Peyer's patch (tissue), 4 donors: ENCODE results near the gene CCDC9B. TPM values are rescaled to one million over a fixed set of nuclear protein-coding genes. Genes with fewer than 3 reads are reported as not detected.

Source experiments
- DNase-seq, 3 donors: peaks; one replicate each; pipeline ENCODE4 v3.0.0-alpha.2; 2017 to 2019
- H3K27ac ChIP-seq, 4 donors: fragments of 200-600 bp; sonication (generic); one replicate each; pipeline ENCODE4 v1.5.1; 2016 to 2019
- H3K27me3 ChIP-seq, 2 donors: fragments of 200-600 bp; sonication (generic); one replicate each; pipeline ENCODE4 v1.5.1; 2019
- H3K36me3 ChIP-seq, 3 donors: fragments of 200-600 bp; sonication (generic); one replicate each; pipeline ENCODE4 v1.5.1; 2016 to 2019
- H3K4me1 ChIP-seq, 4 donors: fragments of 200-600 bp; sonication (generic); one replicate each; pipeline ENCODE4 v1.5.1; 2016 to 2019
- H3K4me3 ChIP-seq, 4 donors: fragments of 200-600 bp; sonication (generic); 1 replicate in 3 of 4; 2 replicates in 1 of 4; pipeline ENCODE4 v1.5.1; 2016 to 2019; ENCODE audit warnings: mild to moderate bottlenecking in 1 of 4
- H3K9me3 ChIP-seq, 4 donors: fragments of 200-600 bp; sonication (generic); one replicate each; pipeline ENCODE4 v1.5.1; 2016 to 2019; ENCODE audit warnings: mild to moderate bottlenecking in 1 of 4
- CTCF ChIP-seq, 6 experiments: fragments of 450-650 bp in 4 of 6; fragments of 200-600 bp in 2 of 6; sonication (generic) in 1 of 6; IDR thresholded peaks; one replicate each; pipeline ENCODE4 v1.5.1; 2017 to 2019; ENCODE audit warnings: antibody characterized with exemption in 6 of 6, mild to moderate bottlenecking in 3 of 6, moderate library complexity in 1 of 6
- POLR2A ChIP-seq, 2 donors: fragments of 450-650 bp; IDR thresholded peaks; one replicate each; pipeline ENCODE4 v1.5.1; 2017; ENCODE audit warnings: antibody characterized with exemption in 2 of 2, mild to moderate bottlenecking in 2 of 2, moderate library complexity in 2 of 2
- total RNA-seq, 4 donors: library from RNA; depleted of rRNA; stranded (reverse); fragments of >200 nt; gene quantifications; one replicate each; pipeline ENCODE4 v1.1.0, GENCODE V29; 2016

Gene CCDC9B
- total RNA-seq, 4 donors from 2014 or later: 14.4 to 55.6 (median 37.7) TPM

- peaks cover 0 to 3% (median 0%) of the 10 kb centered on the region in 4 donors for H3K9me3 ChIP-seq
- no peak overlapping the region for H3K4me3 ChIP-seq
- no peak for DNase-seq
- no peak overlapping the region for H3K27ac ChIP-seq
- H3K36me3 ChIP-seq: no peaks in the 10 kb centered on the region
- H3K27me3 ChIP-seq: no peaks in the 10 kb centered on the region
- TF ChIP-seq CTCF (IDR thresholded peaks at IDR 0.05) (no peak), POLR2A (IDR thresholded peaks at IDR 0.05) (no peak)
- no peaks in the 10 kb centered on the region for H3K4me1 ChIP-seq
Observed at GRCh38 chr15:40300367-40300766, 40.4 kb downstream of the CCDC9B start.

- TF ChIP-seq POLR2A (IDR thresholded peaks at IDR 0.05): no peak
- TF ChIP-seq CTCF (IDR thresholded peaks at IDR 0.05): no peak
- Histone ChIP-seq H3K4me1 (no peaks in the 10 kb centered on the region), H3K27ac (no peak overlapping the region), H3K9me3 (peaks cover 0 to 3% (median 0%) of the 10 kb centered on the region in 4 donors), H3K27me3 (no peaks in the 10 kb centered on the region), H3K36me3 (no peaks in the 10 kb centered on the region), H3K4me3 (no peak overlapping the region)
- DNase-seq: no peak
Observed at GRCh38 chr15:40298216-40298935, 42.4 kb downstream of the CCDC9B start.

- peaks cover 0 to 3% (median 0%) of the 10 kb centered on the region in 4 donors for H3K9me3 ChIP-seq
- no peaks in the 10 kb centered on the region for H3K36me3 ChIP-seq
- no peaks in the 10 kb centered on the region for H3K27me3 ChIP-seq
- TF ChIP-seq CTCF (IDR thresholded peaks at IDR 0.05) (no peak), POLR2A (IDR thresholded peaks at IDR 0.05) (no peak)
- DNase-seq: no peak
- no peak overlapping the region for H3K4me3 ChIP-seq
- no peaks in the 10 kb centered on the region for H3K4me1 ChIP-seq
- H3K27ac ChIP-seq: no peak overlapping the region
Observed at GRCh38 chr15:40297356-40297755, 43.4 kb downstream of the CCDC9B start.

GRCh38 chr15:40296561-40297230, 44.0 kb downstream of the CCDC9B start:
- no peaks in the 10 kb centered on the region for H3K36me3 ChIP-seq
- no peak overlapping the region for H3K4me3 ChIP-seq
- H3K9me3 ChIP-seq: peaks cover 0 to 3% (median 0%) of the 10 kb centered on the region in 4 donors
- H3K27ac ChIP-seq: no peak overlapping the region
- TF ChIP-seq POLR2A (IDR thresholded peaks at IDR 0.05): no peak
- H3K27me3 ChIP-seq: no peaks in the 10 kb centered on the region
- peak in 1 of 3 donors; percentile 29 for DNase-seq
- H3K4me1 ChIP-seq: no peaks in the 10 kb centered on the region

- DNase-seq: no peak
- Histone ChIP-seq H3K36me3 (no peaks in the 10 kb centered on the region), H3K4me3 (no peak overlapping the region), H3K27me3 (no peaks in the 10 kb centered on the region), H3K27ac (no peak overlapping the region), H3K9me3 (peaks cover 0 to 3% (median 0%) of the 10 kb centered on the region in 4 donors), H3K4me1 (peaks cover 0 to 7% (median 0%) of the 10 kb centered on the region in 4 donors)
- no peak for TF ChIP-seq POLR2A (IDR thresholded peaks at IDR 0.05)
- TF ChIP-seq CTCF (IDR thresholded peaks at IDR 0.05): no peak
Observed at GRCh38 chr15:40295877-40296560, 44.7 kb downstream of the CCDC9B start.

- Histone ChIP-seq H3K36me3 (no peaks in the 10 kb centered on the region), H3K27ac (no peak overlapping the region)
- TF ChIP-seq CTCF (IDR thresholded peaks at IDR 0.05) (no peak), POLR2A (IDR thresholded peaks at IDR 0.05) (no peak)
Observed at GRCh38 chr15:40295297-40295696, 45.4 kb downstream of the CCDC9B start.

More at GRCh38 chr15:40295297-40295696, 45.4 kb downstream of the CCDC9B start:
- no peaks in the 10 kb centered on the region for H3K27me3 ChIP-seq
- H3K9me3 ChIP-seq: peaks cover 0 to 3% (median 0%) of the 10 kb centered on the region in 4 donors
- peaks cover 0 to 13% (median 0%) of the 10 kb centered on the region in 4 donors for H3K4me1 ChIP-seq
- no peak overlapping the region for H3K4me3 ChIP-seq
- no peak for DNase-seq
